H1 (cell line): ENCODE data around the gene CFAP54. TPM values are rescaled to one million over a fixed set of nuclear protein-coding genes. Genes with fewer than 3 reads are reported as not detected.

Source experiments
- CTCF ChIA-PET: fragments of 300-600 bp; sonication (Branson Sonifier 250); formaldehyde crosslinking; loops from one replicate; lab custom pipeline; 2021; ENCODE audit not compliant: partially characterized antibody; lab: Charles Lee
- POLR2A ChIA-PET: fragments of 300-600 bp; sonication (Branson Sonifier 250); formaldehyde crosslinking; loops from one replicate; lab custom pipeline; 2021; ENCODE audit warnings: inconsistent platforms; ENCODE audit not compliant: partially characterized antibody; lab: Charles Lee
- DNase-seq, 2 experiments: peaks; one replicate each; pipeline versions ENCODE4 v3.0.0 to v3.0.0-alpha.2; 2010 to 2022; ENCODE audit warnings: low spot score in 2 of 2, low read depth in 1 of 2, mixed read lengths in 1 of 2
- FAIRE-seq: peaks from 2 replicates; lab custom pipeline; 2011; peaks lifted over from hg19 to GRCh38; lab: Jason Lieb, UNC
- H2AFZ ChIP-seq: 2 replicates; pipeline ENCODE4 v1.8.1; 2012; ENCODE audit warnings: low read length, inconsistent platforms
- H2AK5ac ChIP-seq: 2 replicates; pipeline ENCODE4 v1.6.1; 2013; ENCODE audit warnings: low read depth, low read length
- H2BK120ac ChIP-seq: replicated peaks from 2 replicates; pipeline ENCODE3; 2013; ENCODE audit warnings: low read depth, low read length, inconsistent platforms
- H2BK12ac ChIP-seq: 2 replicates; pipeline ENCODE4 v1.6.1; 2013; ENCODE audit warnings: low read depth, low read length
- H2BK15ac ChIP-seq: 2 replicates; pipeline ENCODE4 v1.6.1; 2013; ENCODE audit warnings: low read length
- H2BK20ac ChIP-seq: 2 replicates; pipeline ENCODE4 v1.6.1; 2013; ENCODE audit warnings: low read length
- H2BK5ac ChIP-seq: 2 replicates; pipeline ENCODE4 v1.6.1; 2013; ENCODE audit warnings: low read depth, low read length
- H3K14ac ChIP-seq: 2 replicates; pipeline ENCODE4 v1.6.1; 2013; ENCODE audit warnings: inconsistent platforms; ENCODE audit not compliant: insufficient read length
- H3K18ac ChIP-seq: 2 replicates; pipeline ENCODE4 v1.6.1; 2013; ENCODE audit warnings: low read length; ENCODE audit errors: extremely low read depth
- H3K23ac ChIP-seq: 2 replicates; pipeline ENCODE4 v1.6.1; 2013; ENCODE audit warnings: inconsistent platforms; ENCODE audit not compliant: insufficient read length
- H3K23me2 ChIP-seq: 2 replicates; pipeline ENCODE4 v1.6.1; 2013; ENCODE audit warnings: low read depth, low read length
- H3K27ac ChIP-seq: 2 replicates; pipeline ENCODE4 v1.6.1; 2011; ENCODE audit warnings: low read depth, low read length, inconsistent platforms
- H3K27me3 ChIP-seq, 4 experiments: replicated peaks in 1 of 4; 1 replicate in 1 of 4; 2 replicates in 3 of 4; pipeline versions ENCODE4 v1.6.1 to v1.8.1; 2011 to 2013; ENCODE audit warnings: low read length in 3 of 4, mild to moderate bottlenecking in 3 of 4, inconsistent platforms in 2 of 4, mixed read lengths in 2 of 4, moderate library complexity in 1 of 4; ENCODE audit not compliant: control insufficient read depth in 3 of 4, insufficient read depth in 3 of 4; ENCODE audit errors: extremely low read depth in 1 of 4
- H3K36me3 ChIP-seq, 4 experiments: 2 replicates each; pipeline versions ENCODE4 v1.6.1 to v1.8.1; 2011 to 2013; ENCODE audit warnings: mild to moderate bottlenecking in 4 of 4, low read length in 3 of 4, moderate library complexity in 2 of 4, control low read depth in 1 of 4, inconsistent platforms in 1 of 4; ENCODE audit not compliant: insufficient read depth in 4 of 4, control insufficient read depth in 2 of 4
- H3K4ac ChIP-seq: replicated peaks from 2 replicates; pipeline ENCODE3; 2013; ENCODE audit warnings: low read length, low read depth, mixed read lengths, inconsistent platforms; ENCODE audit not compliant: insufficient read length
- H3K4me1 ChIP-seq, 4 experiments: replicated peaks in 1 of 4; 1 replicate in 1 of 4; 2 replicates in 3 of 4; pipeline versions ENCODE4 v1.6.1 to v1.8.1; 2011 to 2013; ENCODE audit warnings: low read length in 3 of 4, inconsistent platforms in 2 of 4, mixed read lengths in 1 of 4; ENCODE audit not compliant: insufficient read depth in 4 of 4, control insufficient read depth in 3 of 4
- H3K4me2 ChIP-seq, 2 experiments: 2 replicates each; pipeline versions ENCODE4 v1.6.1 to v1.8.1; 2011 to 2013; ENCODE audit warnings: low read depth in 2 of 2, low read length in 2 of 2, control low read depth in 1 of 2, inconsistent platforms in 1 of 2, mild to moderate bottlenecking in 1 of 2; ENCODE audit not compliant: insufficient read depth in 1 of 2
- H3K4me3 ChIP-seq, 4 experiments: fragments of 200-600, 300-600 bp in 1 of 4; sonication (generic), shearing (Covaris generic), sonication (Bioruptor Twin) in 1 of 4; 2 replicates each; pipeline versions ENCODE4 v1.5.1 to v1.8.1; 2011 to 2016; ENCODE audit warnings: low read length in 4 of 4, low read depth in 3 of 4, control low read depth in 2 of 4, inconsistent platforms in 2 of 4, mild to moderate bottlenecking in 2 of 4, mixed read lengths in 1 of 4, moderate library complexity in 1 of 4; ENCODE audit not compliant: insufficient read depth in 2 of 4; ENCODE audit errors: extremely low read depth in 1 of 4
- H3K56ac ChIP-seq: replicated peaks from 2 replicates; pipeline ENCODE3; 2013; ENCODE audit warnings: low read depth, mild to moderate bottlenecking, mixed read lengths, low read length, inconsistent platforms; ENCODE audit not compliant: insufficient read length
- H3K79me1 ChIP-seq: 2 replicates; pipeline ENCODE4 v1.6.1; 2013; ENCODE audit warnings: low read depth, low read length, control low read depth
- H3K79me2 ChIP-seq, 2 experiments: 2 replicates each; pipeline versions ENCODE4 v1.6.1 to v1.8.1; 2012 to 2013; ENCODE audit warnings: low read length in 2 of 2, mild to moderate bottlenecking in 2 of 2, inconsistent platforms in 1 of 2; ENCODE audit not compliant: insufficient read depth in 2 of 2, control insufficient read depth in 1 of 2
- H3K9ac ChIP-seq, 4 experiments: replicated peaks in 1 of 4; 1 replicate in 1 of 4; 2 replicates in 3 of 4; pipeline versions ENCODE4 v1.6.1 to v1.8.1; 2011 to 2013; ENCODE audit warnings: low read depth in 3 of 4, low read length in 3 of 4, control low read depth in 2 of 4, mild to moderate bottlenecking in 2 of 4, moderate library complexity in 2 of 4, inconsistent platforms in 1 of 4; ENCODE audit errors: extremely low read depth in 1 of 4
- H3K9me3 ChIP-seq, 2 experiments: 2 replicates each; pipeline versions ENCODE4 v1.6.1 to v1.8.1; 2012 to 2013; ENCODE audit warnings: mild to moderate bottlenecking in 2 of 2, moderate library complexity in 2 of 2, control low read depth in 1 of 2, inconsistent platforms in 1 of 2, low read depth in 1 of 2, low read length in 1 of 2, mixed read lengths in 1 of 2; ENCODE audit not compliant: insufficient read depth in 2 of 2
- H4K20me1 ChIP-seq, 2 experiments: replicated peaks in 1 of 2; 2 replicates each; pipeline versions ENCODE3 to v1.8.1; 2011 to 2013; ENCODE audit warnings: inconsistent platforms in 2 of 2, low read length in 2 of 2, mild to moderate bottlenecking in 1 of 2; ENCODE audit not compliant: insufficient read depth in 2 of 2, control insufficient read depth in 1 of 2
- H4K5ac ChIP-seq: 2 replicates; pipeline ENCODE4 v1.6.1; 2013; ENCODE audit warnings: low read length, low read depth, mixed read lengths, inconsistent platforms; ENCODE audit not compliant: insufficient read length
- H4K8ac ChIP-seq: 2 replicates; pipeline ENCODE4 v1.8.0; 2013; ENCODE audit warnings: mild to moderate bottlenecking, moderate library complexity, low read length, inconsistent platforms; ENCODE audit not compliant: insufficient read depth; ENCODE audit errors: extremely low read depth
- H4K91ac ChIP-seq: replicated peaks from 2 replicates; pipeline ENCODE3; 2013; ENCODE audit warnings: low read length, mixed read lengths, inconsistent platforms; ENCODE audit not compliant: insufficient read length
- BCL11A ChIP-seq, 2 experiments: IDR thresholded peaks; one replicate each; pipeline ENCODE4 v1.6.1; 2011; ENCODE audit warnings: low read depth in 2 of 2, low read length in 2 of 2, mild to moderate bottlenecking in 2 of 2
- CBX5 ChIP-seq: fragments of 300-800, 300-1000 bp; sonication (generic); IDR thresholded peaks from 2 replicates; pipeline ENCODE4 v1.7.1; 2016; ENCODE audit warnings: antibody characterized with exemption, low read length, low read depth
- CEBPB ChIP-seq: IDR thresholded peaks from 2 replicates; pipeline ENCODE4 v1.6.1; 2012; ENCODE audit warnings: low read depth, low read length
- HDAC6 ChIP-seq: IDR thresholded peaks from one replicate; pipeline ENCODE4 v1.7.1; 2012; ENCODE audit warnings: low read depth, mild to moderate bottlenecking, inconsistent platforms, low read length, moderate library complexity
- NRF1 ChIP-seq: IDR thresholded peaks from 2 replicates; pipeline ENCODE4 v1.6.1; 2011; ENCODE audit warnings: mild to moderate bottlenecking, low read depth, low read length, improper control_type of control experiment
- POU5F1 ChIP-seq: IDR thresholded peaks from 2 replicates; pipeline ENCODE4 v1.6.1; 2011; ENCODE audit warnings: low read depth, mild to moderate bottlenecking, low read length, moderate library complexity
- SAP30 ChIP-seq: fragments of 300-600 bp; sonication (generic); IDR thresholded peaks from 2 replicates; pipeline ENCODE4 v1.7.1; 2012; ENCODE audit warnings: low read length, moderate library complexity, mild to moderate bottlenecking, inconsistent platforms; ENCODE audit not compliant: insufficient read depth, insufficient replicate concordance
- SIRT6 ChIP-seq: IDR thresholded peaks from one replicate; pipeline ENCODE4 v1.7.1; 2012; ENCODE audit warnings: low read length, inconsistent platforms
- SRF ChIP-seq: IDR thresholded peaks from 2 replicates; pipeline ENCODE4 v1.6.1; 2011; ENCODE audit warnings: mild to moderate bottlenecking, low read depth, low read length, moderate library complexity
- TCF12 ChIP-seq: IDR thresholded peaks from 2 replicates; pipeline ENCODE4 v1.6.1; 2011; ENCODE audit warnings: low read depth, mild to moderate bottlenecking, low read length
- USF2 ChIP-seq: IDR thresholded peaks from 2 replicates; pipeline ENCODE4 v1.6.1; 2011; ENCODE audit warnings: low read length, improper control_type of control experiment
- WGBS, 2 experiments: shearing (Covaris generic) in 1 of 2; methylation state at CpG; one replicate each; pipeline versions ENCODE4 v1.1.6 to v1.1.7; 2013 to 2015; ENCODE audit warnings: low lambda C conversion rate in 2 of 2, mixed read lengths in 2 of 2, inconsistent platforms in 1 of 2, low coverage in 1 of 2, missing lambda C conversion rate in 1 of 2; ENCODE audit not compliant: insufficient replicate concordance in 2 of 2, insufficient coverage in 1 of 2, insufficient read length in 1 of 2; ENCODE audit errors: extremely low coverage in 1 of 2, missing lambda C conversion rate in 1 of 2; 5-methylcytosine and 5-hydroxymethylcytosine counted together
- polyA plus RNA-seq, 7 experiments: library from polyadenylated mRNA; depleted of rRNA in 3 of 7; stranded (reverse) in 5 of 7; unstranded in 2 of 7; fragments of >200 nt in 5 of 7; fragments of 200-250 nt in 2 of 7; gene quantifications; 1 replicate in 5 of 7; 2 replicates in 1 of 7; 4 replicates in 1 of 7; pipeline versions ENCODE4 v1.2.1 to v1.2.3, GENCODE V29; 2011 to 2013; ENCODE audit warnings: missing spikeins in 2 of 7, mixed read lengths in 2 of 7
- total RNA-seq: library from RNA; stranded (reverse); fragmentation: NEBNext Ultra II Directional; extraction: Animal tissue kit (Norgen Biotek cat#: 25700); gene quantifications from 2 replicates; pipeline ENCODE4 v1.2.1, GENCODE V29; 2021
- TF ChIP-seq, protein P1 (sequence below): IDR thresholded peaks from 2 replicates; pipeline ENCODE4 v1.6.1; 2012; ENCODE audit warnings: low read length, inconsistent platforms

Gene CFAP54
- total and polyA plus RNA-seq, 2 of the 8 experiments (the other 6 are each of a cell fraction or from before 2014, with no cell fraction given): 0.17 to 0.33 TPM

- no peak overlapping the region for H3K56ac ChIP-seq
- TF ChIP-seq CBX5 (no peak), CEBPB (no peak), BCL11A (IDR thresholded peaks at IDR 0.05; ENCODE audit: low read depth in 2 of 2, low read length in 2 of 2) (no peak), NRF1 (no peak), SIRT6 (no peak), SAP30 (no peak), TCF12 (no peak), USF2 (no peak), HDAC6 (no peak), POU5F1 (no peak), SRF (no peak)
- TF ChIP-seq, protein P1, sequence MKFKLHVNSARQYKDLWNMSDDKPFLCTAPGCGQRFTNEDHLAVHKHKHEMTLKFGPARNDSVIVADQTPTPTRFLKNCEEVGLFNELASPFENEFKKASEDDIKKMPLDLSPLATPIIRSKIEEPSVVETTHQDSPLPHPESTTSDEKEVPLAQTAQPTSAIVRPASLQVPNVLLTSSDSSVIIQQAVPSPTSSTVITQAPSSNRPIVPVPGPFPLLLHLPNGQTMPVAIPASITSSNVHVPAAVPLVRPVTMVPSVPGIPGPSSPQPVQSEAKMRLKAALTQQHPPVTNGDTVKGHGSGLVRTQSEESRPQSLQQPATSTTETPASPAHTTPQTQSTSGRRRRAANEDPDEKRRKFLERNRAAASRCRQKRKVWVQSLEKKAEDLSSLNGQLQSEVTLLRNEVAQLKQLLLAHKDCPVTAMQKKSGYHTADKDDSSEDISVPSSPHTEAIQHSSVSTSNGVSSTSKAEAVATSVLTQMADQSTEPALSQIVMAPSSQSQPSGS: no peak
Observed at GRCh38 chr12:96606134-96606533, 116.8 kb downstream of the CFAP54 start.

More at GRCh38 chr12:96606134-96606533, 116.8 kb downstream of the CFAP54 start:
- H4K5ac ChIP-seq: no peak overlapping the region
- H3K4me1 ChIP-seq: no peaks in the 10 kb centered on the region
- H3K27ac ChIP-seq: no peak overlapping the region
- CTCF ChIA-PET: interaction anchor here (1.1 to 1.5 kb wide), 2 partner anchors 11 to 380 kb away, joined by 4 to 8 read pairs; no protein-coding TSS in a partner anchor
- no peak overlapping the region for H3K4me3 ChIP-seq
- no peaks in the 10 kb centered on the region for H4K20me1 ChIP-seq
- whole genome bisulfite sequencing, 2 experiments: 70% methylated on average over 3 of the region's 3 CpGs; no CpG with 5 or more reads in 1 of the 2 experiments
- no peak overlapping the region for H2BK120ac ChIP-seq
- H4K8ac ChIP-seq: no peak overlapping the region
- H2AK5ac ChIP-seq: no peak overlapping the region
- H3K27me3 ChIP-seq: no peaks in the 10 kb centered on the region
- no peak overlapping the region for H3K18ac ChIP-seq
- no peak overlapping the region for H3K4ac ChIP-seq
- H2BK15ac ChIP-seq: no peak overlapping the region
- no peak overlapping the region for H3K4me2 ChIP-seq
- no peak for DNase-seq
- no peaks in the 10 kb centered on the region for H3K23me2 ChIP-seq
- no peak overlapping the region for H3K23ac ChIP-seq
- H3K36me3 ChIP-seq: no peaks in the 10 kb centered on the region
- no peak for FAIRE-seq
- no peak overlapping the region for H3K14ac ChIP-seq
- no peak overlapping the region for H2BK5ac ChIP-seq
- no peaks in the 10 kb centered on the region for H3K79me2 ChIP-seq
- H3K79me1 ChIP-seq: no peaks in the 10 kb centered on the region
- no peak overlapping the region for H3K9ac ChIP-seq
- no peak overlapping the region for H4K91ac ChIP-seq
- peaks cover 13% of the 10 kb centered on the region in 2 experiments for H3K9me3 ChIP-seq
- H2BK20ac ChIP-seq: no peak overlapping the region
- no peak overlapping the region for H2AFZ ChIP-seq
- POLR2A ChIA-PET: no interaction called here
- no peak overlapping the region for H2BK12ac ChIP-seq
